Osteocyte (in vitro differentiated cells): ENCODE measurements around the gene CFAP45. TPM values are rescaled to one million over a fixed set of nuclear protein-coding genes. Genes with fewer than 3 reads are reported as not detected.

Experiments
- DNase-seq: peaks from one replicate; pipeline ENCODE4 v3.0.0; 2021; ENCODE audit warnings: mixed read lengths; ENCODE audit not compliant: unreplicated experiment; ENCODE audit errors: extremely low spot score
- H3K27ac Mint-ChIP-seq: one replicate; pipeline ENCODE4 v1.8.0; 2021; ENCODE audit warnings: mild to moderate bottlenecking, mixed read lengths; ENCODE audit not compliant: unreplicated experiment
- H3K27me3 Mint-ChIP-seq: one replicate; pipeline ENCODE4 v1.8.0; 2021; ENCODE audit warnings: mixed read lengths; ENCODE audit not compliant: unreplicated experiment
- H3K36me3 Mint-ChIP-seq: one replicate; pipeline ENCODE4 v1.8.0; 2021; ENCODE audit warnings: mixed read lengths; ENCODE audit not compliant: unreplicated experiment
- H3K4me1 Mint-ChIP-seq: one replicate; pipeline ENCODE4 v1.8.0; 2021; ENCODE audit warnings: mixed read lengths; ENCODE audit not compliant: unreplicated experiment
- H3K4me3 Mint-ChIP-seq: one replicate; pipeline ENCODE4 v1.8.0; 2021; ENCODE audit warnings: mild to moderate bottlenecking, moderate library complexity, mixed read lengths; ENCODE audit not compliant: unreplicated experiment
- H3K9me3 Mint-ChIP-seq: one replicate; pipeline ENCODE4 v1.8.0; 2021; ENCODE audit warnings: mixed read lengths; ENCODE audit not compliant: unreplicated experiment
- total RNA-seq: library from RNA; stranded (reverse); gene quantifications from 2 replicates; pipeline ENCODE4 v1.2.1, GENCODE V29; 2021
- TF ChIP-seq, protein P1 (sequence below): fragments of 200-600 bp; sonication (generic); IDR thresholded peaks from 2 replicates; pipeline ENCODE4 v1.5.0; 2021; ENCODE audit warnings: antibody characterized with exemption, mild to moderate bottlenecking, moderate library complexity

The CFAP45 gene
- total RNA-seq, 1 donor from 2014 or later = 0.83 TPM

DNA sequence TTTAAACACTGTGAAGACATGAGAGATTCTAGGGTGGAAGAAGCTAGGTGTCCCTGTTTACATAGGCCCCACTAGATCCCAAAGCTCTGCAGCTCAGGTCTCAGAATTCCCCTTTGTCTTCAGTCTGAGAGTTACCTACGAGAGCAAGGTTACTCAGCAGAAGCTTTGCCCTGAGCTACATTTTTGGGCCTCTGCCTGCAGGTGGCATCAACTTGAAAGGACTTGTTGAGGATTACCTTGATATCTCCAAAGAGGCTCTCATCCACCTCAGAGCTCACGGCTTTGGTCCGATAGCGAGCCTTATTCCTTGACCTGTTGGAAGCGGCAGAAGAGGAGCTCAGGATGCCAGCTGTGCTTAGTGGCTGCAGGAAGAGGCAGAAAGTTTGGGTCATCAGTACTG, 7.0 kb downstream of the CFAP45 start:
- no peaks in the 10 kb centered on the region for H3K27me3 Mint-ChIP-seq
- H3K27ac Mint-ChIP-seq = no peak overlapping the region
- TF ChIP-seq, protein P1, sequence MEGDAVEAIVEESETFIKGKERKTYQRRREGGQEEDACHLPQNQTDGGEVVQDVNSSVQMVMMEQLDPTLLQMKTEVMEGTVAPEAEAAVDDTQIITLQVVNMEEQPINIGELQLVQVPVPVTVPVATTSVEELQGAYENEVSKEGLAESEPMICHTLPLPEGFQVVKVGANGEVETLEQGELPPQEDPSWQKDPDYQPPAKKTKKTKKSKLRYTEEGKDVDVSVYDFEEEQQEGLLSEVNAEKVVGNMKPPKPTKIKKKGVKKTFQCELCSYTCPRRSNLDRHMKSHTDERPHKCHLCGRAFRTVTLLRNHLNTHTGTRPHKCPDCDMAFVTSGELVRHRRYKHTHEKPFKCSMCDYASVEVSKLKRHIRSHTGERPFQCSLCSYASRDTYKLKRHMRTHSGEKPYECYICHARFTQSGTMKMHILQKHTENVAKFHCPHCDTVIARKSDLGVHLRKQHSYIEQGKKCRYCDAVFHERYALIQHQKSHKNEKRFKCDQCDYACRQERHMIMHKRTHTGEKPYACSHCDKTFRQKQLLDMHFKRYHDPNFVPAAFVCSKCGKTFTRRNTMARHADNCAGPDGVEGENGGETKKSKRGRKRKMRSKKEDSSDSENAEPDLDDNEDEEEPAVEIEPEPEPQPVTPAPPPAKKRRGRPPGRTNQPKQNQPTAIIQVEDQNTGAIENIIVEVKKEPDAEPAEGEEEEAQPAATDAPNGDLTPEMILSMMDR = no peak
- no peaks in the 10 kb centered on the region for H3K36me3 Mint-ChIP-seq
- peaks cover 20% of the 10 kb centered on the region for H3K4me1 Mint-ChIP-seq
- H3K4me3 Mint-ChIP-seq = no peak overlapping the region
- DNase-seq = no peak
- no peaks in the 10 kb centered on the region for H3K9me3 Mint-ChIP-seq

- DNase-seq = peak; percentile 92
- H3K4me1 Mint-ChIP-seq = peaks cover 20% of the 10 kb centered on the region
- H3K4me3 Mint-ChIP-seq = no peak overlapping the region
- H3K27ac Mint-ChIP-seq = peak overlapping the region; percentile 14
- TF ChIP-seq, protein P1 = peak; percentile 100
- no peaks in the 10 kb centered on the region for H3K36me3 Mint-ChIP-seq
- no peaks in the 10 kb centered on the region for H3K27me3 Mint-ChIP-seq
- no peaks in the 10 kb centered on the region for H3K9me3 Mint-ChIP-seq
Measured at GRCh38 chr1:159891275-159892157, 8.4 kb downstream of the CFAP45 start.

GRCh38 chr1:159890390-159890789, 9.6 kb downstream of the CFAP45 start:
- no peaks in the 10 kb centered on the region for H3K36me3 Mint-ChIP-seq
- no peaks in the 10 kb centered on the region for H3K27me3 Mint-ChIP-seq
- TF ChIP-seq, protein P1 = no peak
- H3K4me3 Mint-ChIP-seq = no peak overlapping the region
- no peaks in the 10 kb centered on the region for H3K9me3 Mint-ChIP-seq
- no peak for DNase-seq
- H3K4me1 Mint-ChIP-seq = peaks cover 14% of the 10 kb centered on the region
- peak overlapping the region; percentile 82 for H3K27ac Mint-ChIP-seq

- TF ChIP-seq, protein P1 = no peak
- no peaks in the 10 kb centered on the region for H3K36me3 Mint-ChIP-seq
- no peak overlapping the region for H3K4me3 Mint-ChIP-seq
- H3K27ac Mint-ChIP-seq = peak overlapping the region; percentile 82
- H3K27me3 Mint-ChIP-seq = no peaks in the 10 kb centered on the region
- peaks cover 14% of the 10 kb centered on the region for H3K4me1 Mint-ChIP-seq
- no peak for DNase-seq
- no peaks in the 10 kb centered on the region for H3K9me3 Mint-ChIP-seq
Measured at GRCh38 chr1:159889821-159890252, 10.1 kb downstream of the CFAP45 start.

GRCh38 chr1:159889202-159889601, 10.8 kb downstream of the CFAP45 start:
- H3K27ac Mint-ChIP-seq = no peak overlapping the region
- peaks cover 14% of the 10 kb centered on the region for H3K4me1 Mint-ChIP-seq
- no peaks in the 10 kb centered on the region for H3K36me3 Mint-ChIP-seq
- no peaks in the 10 kb centered on the region for H3K27me3 Mint-ChIP-seq
- TF ChIP-seq, protein P1 = no peak
- H3K4me3 Mint-ChIP-seq = no peak overlapping the region
- H3K9me3 Mint-ChIP-seq = no peaks in the 10 kb centered on the region
- DNase-seq = no peak
